GM19395 (cell line): Measurements from ENCODE around the gene RBM6.
"Not testable (repeated sequence)": the region's sequence is repeated elsewhere in the genome, so short reads cannot be mapped to it uniquely, and the experiment has no call there.

ENCODE experiments used
- ATAC-seq: cut with Tn5 transposase; IDR thresholded peaks from one replicate; pipeline ENCODE4 v1.9.1; 2021; ENCODE audit warnings: mild to moderate bottlenecking, moderate library complexity; ENCODE audit not compliant: unreplicated experiment

The RBM6 gene

GRCh38 chr3:49916686-49917085, 23.3 kb upstream of the RBM6 start:
- no peak for ATAC-seq

- ATAC-seq, result not testable (repeated sequence)
Observed at GRCh38 chr3:49917806-49918590, 22.0 kb upstream of the RBM6 start.

GRCh38 chr3:49924683-49925082, 15.3 kb upstream of the RBM6 start:
- no peak for ATAC-seq

- no peak for ATAC-seq
Observed at GRCh38 chr3:49925485-49925884, 14.5 kb upstream of the RBM6 start.

GRCh38 chr3:49926117-49926728, 13.7 kb upstream of the RBM6 start:
- no peak for ATAC-seq

- no peak for ATAC-seq
Observed at GRCh38 chr3:49927798-49928197, 12.2 kb upstream of the RBM6 start.

- ATAC-seq, result no peak
Observed at GRCh38 chr3:49928481-49929017, 11.4 kb upstream of the RBM6 start.

- ATAC-seq, result peak; percentile 97
Observed at GRCh38 chr3:49929291-49930167, 10.4 kb upstream of the RBM6 start, which contains the start of gene MON1A. Gene MON1A (minus strand): TSS chr3:49929811. CDS start chr3:49913346, 16,465 bp downstream.

- no peak for ATAC-seq
Observed at GRCh38 chr3:49930168-49930690, 9.7 kb upstream of the RBM6 start.

- no peak for ATAC-seq
Observed at GRCh38 chr3:49930922-49931321, 9.0 kb upstream of the RBM6 start.

- ATAC-seq, result not testable (repeated sequence)
Observed at GRCh38 chr3:49932281-49932680, 7.7 kb upstream of the RBM6 start.

- no peak for ATAC-seq
Observed at GRCh38 chr3:49937090-49937489, 2.9 kb upstream of the RBM6 start.

- no peak for ATAC-seq
Observed at GRCh38 chr3:49940667-49941249, 808 bp downstream of the RBM6 start.

- ATAC-seq, result no peak
Observed at GRCh38 chr3:49942651-49943050, 2.7 kb downstream of the RBM6 start.

GRCh38 chr3:49952924-49953323, 13.0 kb downstream of the RBM6 start:
- no peak for ATAC-seq

- ATAC-seq, result no peak
Observed at GRCh38 chr3:49955636-49956035, 15.7 kb downstream of the RBM6 start.

GRCh38 chr3:49966233-49966942, 26.4 kb downstream of the RBM6 start:
- ATAC-seq, result no peak

GRCh38 chr3:49967291-49967690, 27.3 kb downstream of the RBM6 start:
- ATAC-seq, result no peak

GRCh38 chr3:49968346-49968745, 28.4 kb downstream of the RBM6 start:
- ATAC-seq, result no peak

GRCh38 chr3:49972656-49973055, 32.7 kb downstream of the RBM6 start:
- no peak for ATAC-seq
